IPS-18c (cell line): ENCODE data around the gene CTAGE8.
"Not testable (repeated sequence)": the region's sequence is repeated elsewhere in the genome, so short reads cannot be mapped to it uniquely, and the experiment has no call there.

ENCODE experiments used
- H3K4me3 ChIP-seq: 2 replicates; pipeline ENCODE4 v1.7.0; 2013; ENCODE audit warnings: low read depth, mild to moderate bottlenecking, low read length, moderate library complexity; ENCODE audit not compliant: insufficient read depth
- H3K9me3 ChIP-seq: one replicate; pipeline ENCODE4 v1.6.1; 2013; ENCODE audit warnings: mild to moderate bottlenecking, low read length, moderate library complexity; ENCODE audit not compliant: control insufficient read depth, insufficient read depth

The CTAGE8 gene

GRCh38 chr7:144269188-144269587, at the start of gene CTAGE8:
CTAGE8 (minus strand) TSS chr7:144269288; CDS start chr7:144269250, 38 bp downstream.
- not testable (repeated sequence) for H3K4me3 ChIP-seq, H3K9me3 ChIP-seq

- H3K4me3 ChIP-seq, H3K9me3 ChIP-seq: not testable (repeated sequence)
These were observed 48.4 kb upstream of the CTAGE8 start for GRCh38 chr7:144317537-144317936.

GRCh38 chr7:144311872-144312469, 42.9 kb upstream of the CTAGE8 start, which contains the start of gene OR2A1:
OR2A1 (plus strand) TSS chr7:144312419; CDS start chr7:144318125, 5,706 bp downstream.
- H3K4me3 ChIP-seq, H3K9me3 ChIP-seq: not testable (repeated sequence)

- H3K4me3 ChIP-seq, H3K9me3 ChIP-seq: not testable (repeated sequence)
These were observed 42.1 kb upstream of the CTAGE8 start for GRCh38 chr7:144311218-144311617.

GRCh38 chr7:144309702-144310101, 40.6 kb upstream of the CTAGE8 start:
- H3K4me3 ChIP-seq, H3K9me3 ChIP-seq: not testable (repeated sequence)

- H3K9me3 ChIP-seq, H3K4me3 ChIP-seq: not testable (repeated sequence)
These were observed 36.1 kb upstream of the CTAGE8 start for GRCh38 chr7:144305156-144305555.

GRCh38 chr7:144303607-144304006, 34.5 kb upstream of the CTAGE8 start:
- not testable (repeated sequence) for H3K9me3 ChIP-seq, H3K4me3 ChIP-seq

- H3K4me3 ChIP-seq, H3K9me3 ChIP-seq: not testable (repeated sequence)
These were observed 33.7 kb upstream of the CTAGE8 start for GRCh38 chr7:144302578-144303303.

- H3K9me3 ChIP-seq, H3K4me3 ChIP-seq: not testable (repeated sequence)
These were observed 24.9 kb upstream of the CTAGE8 start for GRCh38 chr7:144293794-144294499.

- H3K4me3 ChIP-seq, H3K9me3 ChIP-seq: not testable (repeated sequence)
These were observed 23.5 kb upstream of the CTAGE8 start for GRCh38 chr7:144292384-144293161.

- not testable (repeated sequence) for H3K9me3 ChIP-seq, H3K4me3 ChIP-seq
These were observed 22.5 kb upstream of the CTAGE8 start for GRCh38 chr7:144291607-144292006.

GRCh38 chr7:144287171-144287784, 18.2 kb upstream of the CTAGE8 start:
- not testable (repeated sequence) for H3K4me3 ChIP-seq, H3K9me3 ChIP-seq

- not testable (repeated sequence) for H3K4me3 ChIP-seq, H3K9me3 ChIP-seq
These were observed 14.6 kb upstream of the CTAGE8 start for GRCh38 chr7:144283716-144284115.

- H3K4me3 ChIP-seq, H3K9me3 ChIP-seq: not testable (repeated sequence)
These were observed 13.4 kb upstream of the CTAGE8 start for GRCh38 chr7:144282490-144282889.

GRCh38 chr7:144281981-144282380, 12.9 kb upstream of the CTAGE8 start:
- H3K4me3 ChIP-seq, H3K9me3 ChIP-seq: not testable (repeated sequence)

GRCh38 chr7:144280010-144280409, 10.9 kb upstream of the CTAGE8 start:
- H3K9me3 ChIP-seq, H3K4me3 ChIP-seq: not testable (repeated sequence)

GRCh38 chr7:144275281-144275680, 6.2 kb upstream of the CTAGE8 start:
- not testable (repeated sequence) for H3K9me3 ChIP-seq, H3K4me3 ChIP-seq
